ENCODE measurements around the gene HLCS. TPM values are rescaled to one million over a fixed set of nuclear protein-coding genes. Genes with fewer than 3 reads are reported as not detected.

The HLCS gene
- total RNA-seq, 1 donor from 2014 or later, result 21.9 TPM

GRCh38 chr21:36722370-36723368 lies 243.8 kb downstream of the HLCS start:
- H3K4me1 Mint-ChIP-seq, result peaks cover 6% of the 10 kb centered on the region
- no peak for DNase-seq (ENCODE audit: low read depth, low spot score)
- no peak overlapping the region for H3K4me3 Mint-ChIP-seq
- H3K9me3 Mint-ChIP-seq, result no peaks in the 10 kb centered on the region
- H3K36me3 Mint-ChIP-seq (ENCODE audit: low read depth), result no peaks in the 10 kb centered on the region
- no peak for TF ChIP-seq CTCF (conservative IDR thresholded peaks at IDR 0.05)
- peaks cover 16% of the 10 kb centered on the region for H3K27me3 Mint-ChIP-seq (ENCODE audit: low read depth)
- no peak overlapping the region for H3K27ac Mint-ChIP-seq (ENCODE audit: unreplicated experiment)

DNA sequence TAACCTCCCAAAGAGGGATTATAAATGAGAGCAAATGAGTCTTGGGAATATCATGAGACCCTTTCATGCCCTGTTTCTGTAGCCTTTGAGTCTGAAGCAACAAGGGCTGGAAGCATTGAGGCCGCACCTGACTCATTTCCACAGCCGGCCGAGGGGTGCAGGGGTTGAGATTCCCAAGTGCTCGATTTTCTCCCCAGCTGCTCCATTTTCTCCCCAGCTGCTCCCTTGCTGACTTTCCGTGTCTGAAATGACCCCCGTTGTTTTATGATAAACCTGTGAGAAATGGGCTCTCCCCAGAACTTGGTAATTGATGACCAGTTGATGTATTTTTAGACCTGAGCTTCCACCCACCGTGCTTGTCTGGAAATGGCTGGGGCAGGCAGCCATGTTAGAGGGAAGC lies 244.7 kb downstream of the HLCS start:
- Mint-ChIP-seq H3K4me3 (no peak overlapping the region), H3K27ac (ENCODE audit: unreplicated experiment) (no peak overlapping the region), H3K4me1 (peaks cover 6% of the 10 kb centered on the region), H3K27me3 (ENCODE audit: low read depth) (peaks cover 19% of the 10 kb centered on the region), H3K36me3 (ENCODE audit: low read depth) (no peaks in the 10 kb centered on the region), H3K9me3 (no peaks in the 10 kb centered on the region)
- no peak for TF ChIP-seq CTCF (conservative IDR thresholded peaks at IDR 0.05)
- DNase-seq (ENCODE audit: low read depth, low spot score), result no peak

- H3K4me3 Mint-ChIP-seq, result no peak overlapping the region
- no peak for TF ChIP-seq CTCF (conservative IDR thresholded peaks at IDR 0.05)
- H3K4me1 Mint-ChIP-seq, result peaks cover 6% of the 10 kb centered on the region
- no peaks in the 10 kb centered on the region for H3K9me3 Mint-ChIP-seq
- no peaks in the 10 kb centered on the region for H3K36me3 Mint-ChIP-seq (ENCODE audit: low read depth)
- DNase-seq (ENCODE audit: low read depth, low spot score), result no peak
- H3K27me3 Mint-ChIP-seq (ENCODE audit: low read depth), result peaks cover 41% of the 10 kb centered on the region
- H3K27ac Mint-ChIP-seq (ENCODE audit: unreplicated experiment), result no peak overlapping the region
These were observed 246.9 kb downstream of the HLCS start for GRCh38 chr21:36719614-36720013.

- no peak for DNase-seq (ENCODE audit: low read depth, low spot score)
- Mint-ChIP-seq H3K27me3 (ENCODE audit: low read depth) (peaks cover 47% of the 10 kb centered on the region), H3K4me3 (no peak overlapping the region), H3K27ac (ENCODE audit: unreplicated experiment) (no peak overlapping the region), H3K36me3 (ENCODE audit: low read depth) (no peaks in the 10 kb centered on the region), H3K9me3 (no peaks in the 10 kb centered on the region), H3K4me1 (peaks cover 6% of the 10 kb centered on the region)
- TF ChIP-seq CTCF (conservative IDR thresholded peaks at IDR 0.05), result no peak
These were observed 247.4 kb downstream of the HLCS start for GRCh38 chr21:36718951-36719501.

DNA sequence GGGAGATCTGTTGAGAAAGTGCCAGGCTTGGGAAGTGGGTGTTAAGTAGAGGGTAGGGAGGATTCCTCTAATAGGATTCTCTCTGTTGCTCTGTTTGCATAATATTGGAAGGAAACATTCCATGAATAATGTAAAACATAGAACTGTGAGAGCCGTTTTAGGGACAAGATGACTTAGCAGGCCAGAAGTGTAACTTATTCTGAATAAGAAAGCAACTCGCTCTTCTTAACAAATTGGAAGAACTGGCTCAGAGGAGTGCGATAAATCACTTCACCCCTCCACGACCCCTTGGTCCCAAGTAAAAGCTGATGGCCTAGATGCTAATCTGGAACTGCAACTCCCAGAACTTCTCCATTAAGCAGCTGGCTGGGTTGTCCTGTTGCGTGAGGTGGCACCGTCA lies 248.5 kb downstream of the HLCS start:
- Mint-ChIP-seq H3K27ac (ENCODE audit: unreplicated experiment) (no peak overlapping the region), H3K27me3 (ENCODE audit: low read depth) (peaks cover 57% of the 10 kb centered on the region), H3K9me3 (no peaks in the 10 kb centered on the region), H3K4me1 (peaks cover 6% of the 10 kb centered on the region), H3K36me3 (ENCODE audit: low read depth) (no peaks in the 10 kb centered on the region), H3K4me3 (no peak overlapping the region)
- DNase-seq (ENCODE audit: low read depth, low spot score), result no peak
- no peak for TF ChIP-seq CTCF (conservative IDR thresholded peaks at IDR 0.05)
